Stimulated activated CD4-positive, alpha-beta T cell treated with anti-CD3 and anti-CD28 coated beads, Interleukin-2, amount 100 ng/mL, for 4 hours (primary cell): ENCODE results near the gene GOSR2.
A peak's percentile ranks its signal among the peaks of the same experiment; 100 is the strongest.
"Not testable (repeated sequence)": the region's sequence is repeated elsewhere in the genome, so short reads cannot be mapped to it uniquely, and the experiment has no call there.

Experiments used
- DNase-seq: peaks from one replicate; pipeline ENCODE4 v3.0.0-alpha.2; 2020; ENCODE audit warnings: low read depth

The GOSR2 gene

DNA sequence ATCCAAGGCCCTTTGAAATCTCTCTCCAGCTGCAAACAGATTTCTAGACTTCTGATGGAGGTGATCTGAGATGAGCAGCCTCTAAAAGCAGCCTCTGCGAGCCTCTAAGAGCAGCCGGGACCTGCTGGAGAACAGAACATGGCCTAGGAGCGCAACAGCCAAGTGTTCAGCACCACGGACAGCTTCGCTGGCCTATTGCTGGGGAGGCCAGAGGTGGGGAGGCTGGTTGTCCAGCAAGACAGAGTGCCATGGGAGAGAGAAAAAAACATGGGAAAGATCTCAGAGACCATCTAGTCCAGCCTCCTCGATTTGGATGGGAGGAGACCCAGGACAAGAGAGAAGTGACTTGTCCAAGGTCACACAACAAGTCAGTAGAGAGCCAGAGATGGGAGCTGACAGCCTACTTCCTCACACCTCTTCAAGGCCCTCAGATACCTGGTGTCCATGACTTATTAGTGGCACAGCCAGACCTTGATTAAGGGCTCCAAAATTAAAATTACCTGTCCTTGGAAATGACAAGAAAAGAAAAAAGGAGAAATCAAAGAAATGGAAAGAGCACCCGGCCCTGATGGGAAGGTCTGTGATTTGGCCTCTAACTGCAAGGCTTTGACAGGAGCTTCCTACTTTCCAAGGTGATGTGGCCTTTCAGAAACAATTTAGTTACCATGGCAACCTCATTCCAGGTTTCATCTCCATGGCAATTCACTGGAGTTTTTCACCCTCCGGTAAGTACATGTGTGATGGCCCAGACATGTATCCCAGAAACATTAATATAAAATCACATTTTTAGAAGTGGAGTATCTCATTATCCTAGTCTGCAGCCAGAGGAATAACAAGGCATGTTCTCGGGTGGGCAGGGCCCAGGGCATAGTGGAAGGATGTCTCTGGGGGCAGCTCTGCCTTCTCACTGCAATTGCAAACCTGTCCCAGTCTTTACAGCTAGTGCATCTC, 41.6 kb downstream of the GOSR2 start:
- DNase-seq = no peak

DNA sequence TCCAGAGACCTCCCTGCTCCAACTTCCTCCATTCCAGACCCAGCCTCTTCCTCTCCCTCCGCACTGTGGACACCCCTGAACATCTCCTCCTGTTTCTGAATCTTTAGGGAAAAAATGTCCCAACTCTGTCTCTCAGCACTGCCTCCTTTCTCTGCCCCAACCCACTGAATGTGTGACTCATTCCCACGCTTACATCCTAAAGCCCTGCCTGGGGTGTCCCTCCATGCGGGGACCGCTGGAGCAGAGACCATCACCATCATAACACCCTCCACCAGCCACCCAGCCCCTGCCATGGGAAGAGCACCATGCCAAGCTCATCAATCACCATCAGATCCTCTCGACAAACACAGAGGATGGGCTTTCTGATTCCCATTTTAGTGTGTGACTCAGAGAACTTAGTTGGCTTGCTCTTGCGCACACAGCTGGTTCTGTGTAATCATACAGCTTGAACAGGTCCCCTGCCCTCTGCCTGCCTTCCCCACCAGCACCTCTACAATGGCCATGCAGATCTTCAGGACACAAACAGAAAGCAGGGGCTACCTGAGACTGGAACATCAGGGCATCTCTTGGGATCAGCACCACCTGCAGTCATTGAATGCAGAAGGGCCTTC, 45.4 kb downstream of the GOSR2 start:
- no peak for DNase-seq

DNA sequence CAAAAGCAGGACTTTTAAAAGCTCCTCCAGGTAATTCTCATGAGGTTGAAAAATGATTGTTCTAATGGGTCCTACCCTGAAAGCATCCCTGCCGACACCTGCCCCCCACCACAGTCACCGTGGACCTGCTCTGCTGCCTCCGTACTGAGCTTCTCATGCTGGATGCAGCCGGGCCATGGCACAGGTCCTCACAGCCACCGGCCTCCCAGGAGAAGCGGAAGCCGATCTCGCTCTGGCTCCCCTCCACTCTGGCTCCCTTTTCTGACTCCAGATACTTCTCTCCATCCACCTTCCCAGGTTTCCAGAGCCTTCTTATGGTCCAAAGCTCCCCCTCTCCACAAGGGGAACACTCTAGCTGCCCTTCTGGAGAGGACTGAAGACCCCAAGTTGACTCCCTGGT, 45.9 kb downstream of the GOSR2 start:
- DNase-seq = no peak

DNA sequence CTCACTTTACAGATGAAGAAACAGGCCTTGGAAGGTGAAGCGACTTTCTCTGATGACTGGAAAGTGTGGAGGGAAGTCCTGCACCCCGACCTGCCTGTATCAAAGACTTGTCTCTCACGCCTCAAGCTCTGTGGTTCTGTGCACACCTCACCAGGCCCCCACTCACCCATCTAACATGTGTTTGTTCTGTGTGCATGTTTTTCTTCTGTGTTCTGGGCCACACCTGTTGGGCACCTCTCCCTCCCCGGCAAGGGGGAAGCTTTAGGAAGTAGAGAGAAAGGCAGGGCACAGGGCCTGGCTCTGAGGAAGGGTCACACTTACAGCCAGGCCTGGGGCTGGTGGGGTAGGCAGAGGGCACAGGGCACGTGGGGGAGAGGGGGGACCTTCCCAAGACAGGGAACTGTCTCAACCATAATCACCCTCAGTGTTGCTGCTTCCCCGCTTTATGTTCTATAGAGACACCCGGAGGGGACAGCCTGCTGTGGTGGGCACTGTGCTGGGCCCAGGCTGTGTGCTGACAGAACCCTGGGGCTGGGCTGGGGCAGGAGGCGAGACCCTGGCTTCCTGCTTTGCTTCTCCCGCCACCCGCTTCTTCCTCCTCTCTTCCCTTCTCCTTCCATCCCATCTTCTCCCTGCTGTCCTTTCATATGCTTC, 48.8 kb downstream of the GOSR2 start:
- DNase-seq = no peak

DNA sequence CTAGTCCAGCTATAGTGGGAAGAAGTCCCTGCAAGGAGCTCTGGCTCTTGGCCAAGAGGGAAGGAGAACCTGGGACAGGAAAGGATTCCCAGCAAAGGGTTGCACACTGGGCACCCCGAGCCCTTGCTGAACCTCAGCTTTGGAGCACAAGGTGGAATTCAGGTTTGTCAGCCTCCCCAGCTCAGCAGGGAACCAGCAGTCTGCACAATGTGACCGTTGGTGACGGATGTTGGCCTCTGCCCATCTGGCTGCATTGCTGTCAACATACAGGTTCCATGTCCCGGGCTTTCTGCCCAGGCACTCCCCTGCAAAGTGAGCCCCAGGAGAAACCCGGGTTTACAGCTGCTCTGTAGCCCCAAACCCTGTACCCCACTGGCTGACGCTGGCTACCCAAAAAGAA, 49.4 kb downstream of the GOSR2 start:
- no peak for DNase-seq

DNA sequence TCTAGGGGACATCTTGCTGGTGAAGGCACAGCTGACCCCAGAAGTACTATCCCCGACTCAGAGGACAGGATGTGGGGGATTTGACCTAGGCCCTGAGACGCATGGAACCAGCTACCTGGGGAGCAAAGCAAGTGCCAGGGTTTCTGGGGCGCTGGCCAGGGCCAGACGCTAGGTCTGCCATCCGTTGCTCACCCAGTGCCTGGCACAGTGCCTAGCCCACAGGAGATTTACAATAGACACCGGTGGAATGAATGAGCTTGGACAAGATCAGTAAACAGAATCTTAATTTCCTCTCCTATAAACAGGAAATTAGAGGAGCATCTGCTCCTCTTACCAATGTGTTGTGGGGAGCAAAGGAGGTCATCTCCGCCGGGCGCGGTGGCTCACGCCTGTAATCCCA, 51.1 kb downstream of the GOSR2 start:
- no peak for DNase-seq

DNA sequence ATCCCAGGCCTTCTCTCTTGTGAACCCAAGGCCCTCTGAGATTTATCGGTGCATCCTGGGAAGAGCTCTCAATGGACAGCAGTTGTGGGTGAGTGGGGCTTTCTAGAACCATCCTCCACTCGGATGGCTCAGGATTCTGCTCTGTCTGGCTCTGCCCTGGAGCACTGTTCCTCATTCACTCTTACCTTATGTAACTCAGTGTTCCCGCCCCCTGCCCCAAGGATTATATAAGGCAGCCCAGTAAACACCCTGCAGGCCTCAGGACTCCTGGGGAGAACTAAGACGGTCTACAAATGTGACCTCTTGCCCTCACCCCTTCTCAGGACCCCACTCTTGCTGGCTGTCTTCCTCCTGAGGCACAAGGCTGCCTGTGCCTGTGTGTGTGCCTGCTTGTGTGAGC, 52.3 kb downstream of the GOSR2 start:
- DNase-seq = no peak

DNA sequence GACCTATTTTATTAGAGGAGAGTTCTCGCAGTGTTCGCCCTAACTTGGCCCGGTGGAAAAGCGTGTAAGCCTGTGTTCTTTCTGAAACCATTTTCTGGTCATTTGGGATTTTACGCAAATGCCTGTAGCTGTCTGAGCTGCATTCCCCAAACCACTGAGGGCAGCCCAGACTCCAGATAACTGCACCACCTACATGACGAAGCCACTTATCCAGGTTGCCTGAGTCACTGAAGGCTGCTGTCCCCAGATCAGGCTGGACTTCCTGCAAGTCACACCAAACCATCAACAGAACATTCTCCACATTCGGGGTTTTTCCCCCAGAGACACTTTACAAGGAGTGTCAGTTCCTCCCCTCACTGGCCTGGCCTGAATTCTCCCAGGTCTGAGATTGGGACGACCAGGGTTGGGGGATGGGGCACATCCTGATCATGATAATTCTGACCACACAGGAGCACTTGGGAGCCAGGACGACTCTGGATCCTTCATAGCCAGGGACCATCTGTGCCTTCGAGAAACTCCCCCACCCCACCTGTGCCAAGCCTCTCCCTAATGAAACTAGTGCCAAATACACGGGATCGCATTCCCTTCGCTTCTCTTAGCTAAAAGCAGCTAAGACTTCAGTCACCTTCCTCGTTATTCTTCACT, 53.8 kb downstream of the GOSR2 start:
- no peak for DNase-seq

DNA sequence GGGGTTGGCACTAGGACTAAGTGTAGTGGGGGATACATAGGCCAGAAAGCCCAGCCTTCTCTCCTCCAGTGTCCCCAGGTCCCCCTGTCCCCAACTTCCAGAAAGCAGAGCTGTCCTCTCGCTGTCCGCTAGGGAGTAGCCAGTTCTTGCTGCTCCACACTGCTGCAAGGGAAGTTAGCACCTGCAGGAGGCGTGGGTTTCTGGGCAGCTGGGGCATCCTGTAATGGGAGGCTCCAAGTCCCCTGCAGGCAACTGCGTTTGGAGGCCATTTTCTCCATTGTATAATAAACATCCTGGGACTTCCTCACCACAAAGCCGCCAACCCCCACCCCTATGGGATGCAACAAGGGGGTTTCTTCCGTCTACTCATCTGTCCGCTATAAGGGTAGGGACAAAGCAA, 54.4 kb downstream of the GOSR2 start:
- no peak for DNase-seq

DNA sequence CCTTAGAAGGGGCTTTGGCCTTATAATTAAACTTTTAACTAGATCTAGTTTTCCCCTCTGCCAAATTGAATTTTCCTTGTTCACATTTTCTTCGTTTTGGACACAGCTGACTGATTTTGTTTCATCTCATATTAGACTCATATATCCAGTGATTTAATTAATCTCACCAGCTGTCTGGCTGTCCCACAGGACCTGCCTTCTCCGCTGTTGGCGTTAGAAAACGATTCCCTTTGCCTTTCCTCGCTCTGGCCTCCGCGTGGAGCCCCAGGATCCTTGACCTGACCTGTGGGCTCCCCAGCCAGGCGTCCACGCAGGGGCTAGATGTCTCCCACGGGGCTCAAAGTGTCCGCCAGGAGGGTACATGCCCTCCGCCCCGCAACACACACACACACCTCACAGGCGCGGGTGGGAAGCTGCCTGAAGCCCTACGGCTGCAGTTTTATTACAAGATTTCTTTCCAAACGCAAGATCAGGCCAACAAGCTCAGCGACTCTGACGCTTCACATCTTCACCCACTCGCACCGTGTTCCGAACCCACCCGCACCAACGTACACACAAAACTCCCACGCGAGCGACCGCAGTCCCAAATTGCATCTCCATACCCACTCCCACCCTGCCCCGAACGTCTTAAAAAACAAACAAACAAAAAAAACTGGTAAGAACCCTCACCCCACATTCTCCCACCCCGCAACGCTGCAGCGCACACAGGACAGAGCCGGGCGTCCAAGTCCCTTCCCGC, 55.0 kb downstream of the GOSR2 start:
- no peak for DNase-seq

DNA sequence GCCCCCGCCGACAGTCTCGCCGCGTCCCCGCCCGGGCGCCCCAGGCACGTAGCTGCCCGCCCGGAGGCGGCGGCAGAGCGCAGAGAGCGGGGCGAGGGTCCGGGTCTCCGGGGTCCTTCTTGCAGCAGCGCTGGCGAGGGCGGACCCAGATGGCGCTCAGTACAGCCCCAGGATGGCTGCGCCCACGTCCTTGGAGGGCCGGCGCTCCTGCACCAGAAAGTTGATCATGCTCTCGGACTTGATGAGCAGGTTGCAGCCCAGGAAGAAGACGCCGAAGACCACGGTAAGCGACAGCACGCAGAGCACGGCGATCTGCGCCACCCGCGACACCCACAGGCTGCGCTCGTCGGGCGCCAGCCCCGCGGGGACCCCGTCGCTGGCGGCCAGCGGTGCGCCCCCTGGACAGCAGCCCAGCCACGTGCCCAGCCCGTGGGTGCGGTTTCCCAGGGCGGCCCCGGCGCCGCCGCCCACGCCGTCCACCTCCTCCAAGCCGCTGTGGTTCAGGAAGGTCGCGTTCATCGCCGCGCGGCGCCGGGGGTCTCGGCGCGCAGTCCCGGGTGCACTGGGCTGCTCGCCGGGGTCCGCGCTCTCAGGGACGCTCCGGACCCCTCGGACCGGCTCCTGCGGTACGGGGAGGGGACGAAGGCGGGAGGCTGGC, 55.7 kb downstream of the GOSR2 start:
- no peak for DNase-seq

DNA sequence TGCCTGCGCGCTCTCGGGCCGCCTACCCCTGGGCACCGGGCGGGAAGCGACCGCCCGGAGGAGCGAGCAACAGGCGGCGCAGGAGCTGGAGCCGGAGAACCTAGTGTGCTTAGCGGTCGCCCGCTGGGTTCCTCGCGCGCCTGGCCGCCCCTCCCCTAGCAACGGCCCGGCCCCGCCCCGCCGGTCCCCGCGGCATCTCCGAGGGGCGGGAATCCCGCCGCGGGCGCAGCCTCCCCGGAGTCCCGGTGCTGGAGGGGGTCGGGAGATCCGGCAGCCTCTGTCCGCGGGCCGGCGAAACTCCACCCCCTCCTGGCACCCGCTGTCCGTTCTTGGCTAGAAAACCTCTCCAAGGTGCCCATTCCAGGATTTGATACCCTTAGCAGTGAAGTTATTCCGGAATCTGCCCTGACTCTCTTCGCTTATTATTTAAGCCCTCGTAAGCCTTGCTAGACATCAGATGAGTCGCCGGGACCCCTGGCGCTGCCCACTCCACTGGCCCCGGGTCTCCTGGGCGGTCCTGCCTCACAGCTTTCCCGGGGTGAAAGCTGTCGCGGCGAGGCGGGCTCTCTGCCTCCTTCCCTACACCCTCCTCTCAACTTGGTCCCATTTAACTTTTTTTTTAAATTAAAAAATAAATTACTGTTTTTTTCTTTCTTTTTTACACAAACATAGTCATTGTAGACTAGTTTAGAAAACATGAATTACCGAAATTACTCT, 56.3 kb downstream of the GOSR2 start, which contains the start of gene RPRML:
TSS of gene RPRML (minus strand) at position 107 of the 717 bp plus-strand sequence. CDS start 246 bp downstream, outside the sequence.
- DNase-seq = peak; percentile 6

DNA sequence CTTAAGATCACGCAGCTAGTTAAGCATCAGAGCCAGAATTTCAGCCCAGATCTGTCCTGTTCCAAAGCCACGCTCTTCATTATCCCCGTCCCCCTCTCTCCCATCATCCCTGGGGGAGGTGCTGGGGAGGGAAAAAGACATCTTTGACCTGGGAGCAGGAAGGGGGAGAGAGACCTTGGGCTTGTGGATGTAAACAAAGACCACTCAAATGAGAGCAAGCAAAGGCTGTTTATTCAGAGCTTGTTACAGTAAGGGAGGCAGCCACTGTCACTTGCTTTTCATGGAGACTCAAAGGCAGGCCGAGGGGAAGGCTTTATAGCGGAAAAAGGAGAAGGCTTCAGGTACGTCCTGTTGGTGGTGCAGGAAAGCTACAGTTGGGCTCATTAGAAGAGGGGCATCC, 59.6 kb downstream of the GOSR2 start:
- DNase-seq = no peak

DNA sequence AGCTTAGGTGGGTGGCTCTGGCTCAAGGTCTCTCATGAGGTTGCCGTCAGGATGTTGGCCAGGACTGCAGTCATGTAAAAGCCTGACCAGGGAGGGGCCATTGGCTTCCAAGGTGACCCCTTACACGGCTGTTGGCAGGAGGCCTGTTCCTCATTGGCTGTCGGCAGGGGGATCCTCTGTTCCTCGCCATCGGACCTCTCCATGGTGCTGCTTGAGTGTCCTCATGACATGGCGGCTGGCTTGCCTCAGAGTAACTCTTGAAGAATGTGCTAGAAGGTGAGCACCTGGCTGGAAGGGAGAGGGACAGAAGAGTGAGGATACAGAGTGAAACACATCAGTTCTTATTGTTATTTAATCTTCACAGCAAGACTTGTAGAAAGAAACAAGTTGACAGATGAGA, 60.8 kb downstream of the GOSR2 start:
- no peak for DNase-seq

DNA sequence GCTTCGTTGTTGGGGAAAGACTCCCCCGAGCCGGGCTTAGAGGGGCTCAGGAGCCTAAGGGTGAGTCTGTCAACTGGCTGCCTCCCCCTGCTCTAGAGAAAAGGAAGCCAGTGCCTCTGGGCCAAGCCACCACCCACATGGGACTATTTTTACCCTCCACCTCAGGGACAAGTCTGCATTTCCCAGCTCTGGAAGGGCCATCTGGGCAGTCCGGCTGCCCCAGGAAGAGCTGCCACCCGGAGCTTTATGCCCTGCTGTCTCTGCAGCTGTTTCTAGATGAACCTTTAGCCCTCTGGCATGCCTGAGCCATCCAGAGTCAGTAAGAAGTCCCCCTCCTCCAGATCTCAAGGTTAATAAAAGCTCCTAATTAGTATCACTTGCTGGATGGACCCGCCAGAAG, 61.4 kb downstream of the GOSR2 start:
- DNase-seq = no peak

DNA sequence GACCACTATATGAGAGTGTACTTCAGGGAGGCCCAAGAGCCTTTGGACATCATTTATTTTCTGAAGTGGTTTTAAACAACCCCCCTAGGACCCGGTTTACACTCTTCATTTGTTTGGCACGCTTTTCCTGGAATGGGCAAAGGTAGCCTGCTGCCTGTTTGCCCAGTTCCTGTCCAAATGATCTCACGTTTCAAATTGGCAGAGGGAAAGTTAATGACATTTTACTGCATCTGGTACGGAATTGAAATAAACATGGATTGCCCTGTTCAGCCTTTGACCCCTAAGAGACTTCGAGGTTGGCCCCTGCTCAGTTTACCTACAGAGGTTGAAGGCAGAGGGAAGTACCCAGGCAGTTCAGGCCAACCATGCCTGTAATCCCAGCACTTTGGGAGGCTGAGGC, 61.9 kb downstream of the GOSR2 start:
- DNase-seq = no peak

DNA sequence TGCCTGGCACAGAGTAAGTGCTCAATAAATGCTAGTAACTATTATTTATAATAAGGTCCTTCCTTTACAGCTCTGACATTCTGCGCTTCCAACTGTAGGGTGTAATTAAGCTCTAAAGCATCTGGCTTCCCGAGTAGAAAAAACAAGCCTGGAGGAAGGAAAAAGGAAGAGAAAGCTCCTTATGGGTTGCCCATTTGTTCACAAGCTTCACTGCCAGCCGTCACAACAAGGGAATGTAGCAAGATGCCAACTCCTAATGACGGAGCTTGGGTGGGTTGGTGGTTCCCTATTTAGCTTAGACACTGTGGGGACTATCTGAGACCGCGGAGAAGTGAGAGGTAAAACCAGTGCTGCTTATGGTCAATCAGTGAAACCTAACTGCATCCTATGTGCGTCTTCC, 63.4 kb downstream of the GOSR2 start:
- no peak for DNase-seq

DNA sequence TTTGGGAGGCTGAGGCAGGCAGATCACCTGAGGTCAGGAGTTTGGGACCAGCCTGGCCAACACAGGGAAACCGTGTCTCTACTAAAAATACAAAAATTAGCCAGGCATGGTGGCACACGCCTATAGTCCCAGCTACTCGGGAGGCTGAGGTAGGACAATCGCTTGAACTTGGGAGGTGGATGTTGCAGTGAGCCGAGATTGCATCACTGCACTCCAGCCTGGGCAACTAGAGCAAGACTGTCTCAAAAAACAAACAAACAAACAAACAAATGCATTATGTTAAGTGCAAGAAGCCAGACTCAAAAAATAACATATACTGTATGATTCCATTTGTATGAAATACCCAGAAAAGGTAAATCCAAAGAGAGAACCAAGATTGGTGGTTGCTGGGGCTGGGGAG, 65.0 kb downstream of the GOSR2 start:
- DNase-seq = not testable (repeated sequence)

DNA sequence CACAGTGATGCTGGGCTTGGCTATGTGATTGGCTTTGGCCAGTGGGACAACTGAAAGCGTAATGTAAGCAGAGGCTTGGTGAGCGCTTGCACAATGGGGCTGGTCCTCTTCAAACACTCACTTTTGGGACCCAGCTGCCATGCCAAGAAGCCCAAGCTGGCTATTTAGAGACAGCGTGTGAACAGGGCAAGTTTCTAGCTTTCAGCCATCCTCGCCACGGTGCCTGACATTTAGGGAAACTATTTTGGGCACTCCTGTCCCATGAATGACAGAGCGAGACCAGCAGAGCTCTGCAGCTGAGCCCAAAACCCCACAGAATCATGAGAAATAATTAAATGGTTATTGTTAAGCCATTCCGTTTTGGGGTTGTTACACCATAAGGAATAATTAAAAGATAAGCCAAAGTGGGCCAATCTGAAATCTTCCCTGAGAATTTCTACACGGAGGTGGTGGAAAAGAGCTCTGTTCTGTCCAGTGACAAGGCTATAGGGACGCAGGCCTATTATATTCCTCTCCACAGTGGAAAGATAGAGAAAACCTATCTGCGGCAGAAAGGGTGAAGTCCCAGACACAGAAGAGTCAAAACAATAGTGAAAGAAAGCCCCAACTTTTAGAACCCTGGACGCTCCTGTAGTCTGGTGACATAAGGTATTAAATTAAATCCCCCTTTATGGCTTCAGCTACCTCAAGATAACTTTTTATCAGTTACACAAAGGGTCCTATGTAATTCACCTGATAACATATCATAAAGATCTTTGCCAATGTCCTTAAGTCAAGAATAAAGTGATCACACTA, 66.9 kb downstream of the GOSR2 start:
- DNase-seq = no peak

DNA sequence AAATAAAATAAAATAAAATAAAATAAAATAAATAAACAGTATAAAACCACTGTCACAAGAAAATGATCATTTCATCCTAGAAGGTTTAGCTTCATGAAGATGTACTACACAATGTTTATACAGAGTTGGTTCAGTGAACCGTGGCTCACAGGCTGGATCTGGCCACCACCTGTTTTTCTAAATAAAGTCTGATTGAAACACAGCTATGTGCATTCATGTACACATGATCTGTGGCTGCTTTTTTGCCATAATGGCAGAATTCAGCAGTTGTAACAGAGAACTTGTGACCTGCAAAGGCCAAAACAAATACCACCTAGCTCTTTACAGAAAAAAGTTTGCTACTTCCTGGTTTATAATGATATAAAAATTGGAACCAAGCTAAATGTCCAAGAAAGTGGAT, 68.7 kb downstream of the GOSR2 start:
- DNase-seq = no peak
